GM23338 (cell line): ENCODE results near the gene GLYATL3. TPM values are rescaled to one million over a fixed set of nuclear protein-coding genes. Genes with fewer than 3 reads are reported as not detected.

Experiments used
- ATAC-seq: fragments of 200-7000 bp; cut with Tn5 transposase; 3 replicates; pipeline ENCODE4 v1.9.1; 2020
- DNase-seq: peaks from one replicate; pipeline ENCODE4 v3.0.0-alpha.2; 2015; ENCODE audit warnings: low spot score
- H2AFZ ChIP-seq: fragments of 200-600 bp; sonication (generic); 2 replicates; pipeline ENCODE4 v1.8.0; 2016; ENCODE audit warnings: antibody characterized with exemption, mild to moderate bottlenecking, moderate library complexity
- H3F3A ChIP-seq: fragments of 200-600 bp; sonication (generic); replicated peaks from 2 replicates; pipeline ENCODE4 v1.8.0; 2017; ENCODE audit warnings: antibody characterized with exemption, mixed run types, low read depth
- H3K27ac ChIP-seq: fragments of 200-600 bp; sonication (generic); 2 replicates; pipeline ENCODE4 v1.6.1; 2016; ENCODE audit warnings: low read depth
- H3K27me3 ChIP-seq: fragments of 200-600 bp; sonication (generic); 2 replicates; pipeline ENCODE4 v1.8.0; 2016; ENCODE audit warnings: mild to moderate bottlenecking, mixed run types, moderate library complexity; ENCODE audit not compliant: insufficient read depth
- H3K36me3 ChIP-seq: fragments of 200-600 bp; sonication (generic); 2 replicates; pipeline ENCODE4 v1.8.0; 2016; ENCODE audit warnings: mild to moderate bottlenecking; ENCODE audit not compliant: insufficient read depth
- H3K4me1 ChIP-seq: fragments of 200-600 bp; sonication (generic); 2 replicates; pipeline ENCODE4 v1.8.0; 2016; ENCODE audit warnings: mild to moderate bottlenecking, moderate library complexity; ENCODE audit not compliant: insufficient read depth
- H3K4me2 ChIP-seq: fragments of 200-600 bp; sonication (generic); 2 replicates; pipeline ENCODE4 v1.7.1; 2017; ENCODE audit warnings: mixed run types
- H3K4me3 ChIP-seq: fragments of 200-600 bp; sonication (generic); 2 replicates; pipeline ENCODE4 v1.6.1; 2016; ENCODE audit warnings: mixed run types
- H3K79me2 ChIP-seq: fragments of 200-600 bp; sonication (generic); replicated peaks from 2 replicates; pipeline ENCODE4 v1.8.0; 2017; ENCODE audit warnings: mild to moderate bottlenecking; ENCODE audit not compliant: insufficient read depth
- H3K9me2 ChIP-seq: fragments of 200-600 bp; sonication (generic); 2 replicates; pipeline ENCODE4 v1.8.0; 2017; ENCODE audit not compliant: insufficient read depth
- H4K20me1 ChIP-seq: fragments of 200-600 bp; sonication (generic); replicated peaks from 2 replicates; pipeline ENCODE4 v1.8.0; 2017; ENCODE audit warnings: mild to moderate bottlenecking; ENCODE audit not compliant: insufficient read depth
- H3K27ac Mint-ChIP-seq: 2 replicates; pipeline ENCODE4 v1.8.0; 2020; ENCODE audit warnings: inconsistent platforms, mild to moderate bottlenecking, moderate library complexity, mixed read lengths
- H3K27me3 Mint-ChIP-seq: 3 replicates; pipeline ENCODE4 v1.8.0; 2022; ENCODE audit warnings: low read depth, mild to moderate bottlenecking, moderate library complexity, mixed read lengths, inconsistent platforms; ENCODE audit not compliant: insufficient read depth, poor library complexity
- H3K36me3 Mint-ChIP-seq: 3 replicates; pipeline ENCODE4 v1.8.0; 2021; ENCODE audit warnings: low read depth, mild to moderate bottlenecking, inconsistent platforms, moderate library complexity, mixed read lengths
- H3K4me1 Mint-ChIP-seq: 3 replicates; pipeline ENCODE4 v1.8.0; 2020; ENCODE audit warnings: mild to moderate bottlenecking, inconsistent platforms, mixed read lengths
- H3K4me3 Mint-ChIP-seq: 3 replicates; pipeline ENCODE4 v1.8.0; 2021; ENCODE audit warnings: moderate library complexity, mild to moderate bottlenecking, inconsistent platforms, mixed read lengths
- H3K9me3 Mint-ChIP-seq: 3 replicates; pipeline ENCODE4 v1.8.0; 2020; ENCODE audit warnings: moderate library complexity, mild to moderate bottlenecking, inconsistent platforms, mixed read lengths
- CREB1 ChIP-seq: fragments of 250-450 bp; sonication (Bioruptor Pico); IDR thresholded peaks from 2 replicates; pipeline ENCODE4 v1.5.0; 2020; ENCODE audit warnings: low read depth, mild to moderate bottlenecking, moderate library complexity
- CTCF ChIP-seq, 2 experiments: fragments of 200-600 bp in 1 of 2; sonication (generic) in 1 of 2; conservative IDR thresholded peaks; 2 replicates each; pipeline versions ENCODE4 v1.5.1 to v1.6.1; 2016 to 2017; ENCODE audit warnings: antibody characterized with exemption in 2 of 2, low read depth in 2 of 2, mild to moderate bottlenecking in 2 of 2, moderate library complexity in 1 of 2
- EZH2 ChIP-seq: fragments of 200-600 bp; sonication (generic); IDR thresholded peaks from one replicate; pipeline ENCODE4 v1.8.0; 2017; ENCODE audit warnings: antibody characterized with exemption, mild to moderate bottlenecking, low read depth; ENCODE audit not compliant: unreplicated experiment
- EZH2phosphoT487 ChIP-seq: fragments of 200-600 bp; sonication (generic); IDR thresholded peaks from one replicate; pipeline ENCODE4 v1.8.1; 2018; ENCODE audit warnings: antibody characterized with exemption; ENCODE audit not compliant: unreplicated experiment
- NANOG ChIP-seq: IDR thresholded peaks from 2 replicates; pipeline ENCODE4 v1.6.1; 2016; ENCODE audit warnings: antibody characterized with exemption, borderline replicate concordance
- POLR2AphosphoS5 ChIP-seq: IDR thresholded peaks from 2 replicates; pipeline ENCODE4 v1.6.1; 2016; ENCODE audit warnings: antibody characterized with exemption, low read depth
- REST ChIP-seq: IDR thresholded peaks from one replicate; pipeline ENCODE4 v1.6.1; 2018; ENCODE audit warnings: antibody characterized with exemption; ENCODE audit not compliant: unreplicated experiment
- ZNF114 ChIP-seq: fragments of 250-450 bp; sonication (Bioruptor Pico); IDR thresholded peaks from 2 replicates; pipeline ENCODE4 v1.5.0; 2020; ENCODE audit warnings: mild to moderate bottlenecking, moderate library complexity
- polyA plus RNA-seq: library from polyadenylated mRNA; unstranded; fragments of >200 nt; fragmentation: Nextera tagmentation; extraction: Ambion mirVana; gene quantifications from 2 replicates; pipeline ENCODE4 v1.2.1, GENCODE V29; 2016
- total RNA-seq: library from RNA; depleted of rRNA; stranded (reverse); fragments of >200 nt; shearing (Covaris generic); gene quantifications from 2 replicates; pipeline ENCODE4 v1.2.3, GENCODE V29; 2014
- TF ChIP-seq, protein P1 (sequence below): IDR thresholded peaks from 2 replicates; pipeline ENCODE4 v1.6.1; 2016; ENCODE audit warnings: antibody characterized with exemption

Gene GLYATL3
- total and polyA plus RNA-seq, 2 experiments from 2014 or later, result not detected

DNA sequence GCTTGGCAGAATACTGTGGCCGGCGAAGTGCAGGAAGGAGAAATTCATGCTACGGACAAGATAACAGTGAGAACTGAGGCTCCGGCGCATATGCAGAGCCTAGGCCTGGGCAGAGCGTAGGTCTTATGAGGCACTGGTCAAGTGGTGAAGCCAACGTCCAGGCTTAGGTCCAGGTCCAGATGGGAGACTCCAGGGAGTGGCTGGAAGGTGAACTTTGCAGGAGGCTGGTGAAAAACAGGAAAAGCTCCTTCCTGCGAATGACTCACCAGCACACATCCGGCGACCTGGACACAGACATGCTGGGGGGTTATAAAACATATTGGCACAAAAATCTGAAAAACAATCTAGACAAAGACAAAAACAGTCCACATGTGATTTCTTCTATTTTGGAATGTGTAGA lies 66.1 kb downstream of the GLYATL3 start:
- Histone ChIP-seq H3K9me2 (no peaks in the 10 kb centered on the region), H3K27ac (no peak overlapping the region), H3K27me3 (peaks cover 8% of the 10 kb centered on the region; the same call in 1 of the 2 replicates), H3F3A (no peaks in the 10 kb centered on the region), H3K4me1 (0 out of 2 replicates have a peak, but pooled peaks cover 4% of the 10 kb centered on the region), H3K79me2 (no peaks in the 10 kb centered on the region), H2AFZ (no peak overlapping the region), H3K4me3 (no peak overlapping the region), H3K4me2 (no peak overlapping the region), H4K20me1 (peaks cover 4% of the 10 kb centered on the region), H3K36me3 (no peaks in the 10 kb centered on the region)
- H3K4me3 Mint-ChIP-seq, result no peak overlapping the region
- peaks cover 2% of the 10 kb centered on the region for H3K27me3 Mint-ChIP-seq
- TF ChIP-seq EZH2phosphoT487, result no peak
- TF ChIP-seq ZNF114 (CRISPR knock-in tag), result no peak
- TF ChIP-seq EZH2, result no peak
- no peak for TF ChIP-seq POLR2AphosphoS5
- H3K4me1 Mint-ChIP-seq, result no peaks in the 10 kb centered on the region
- no peak for ATAC-seq
- no peak for DNase-seq
- 0 out of 3 replicates have a peak, but pooled peaks cover 8% of the 10 kb centered on the region for H3K36me3 Mint-ChIP-seq
- H3K9me3 Mint-ChIP-seq, result no peaks in the 10 kb centered on the region; the same call in 1 of the 3 replicates
- H3K27ac Mint-ChIP-seq, result no peak overlapping the region

DNA sequence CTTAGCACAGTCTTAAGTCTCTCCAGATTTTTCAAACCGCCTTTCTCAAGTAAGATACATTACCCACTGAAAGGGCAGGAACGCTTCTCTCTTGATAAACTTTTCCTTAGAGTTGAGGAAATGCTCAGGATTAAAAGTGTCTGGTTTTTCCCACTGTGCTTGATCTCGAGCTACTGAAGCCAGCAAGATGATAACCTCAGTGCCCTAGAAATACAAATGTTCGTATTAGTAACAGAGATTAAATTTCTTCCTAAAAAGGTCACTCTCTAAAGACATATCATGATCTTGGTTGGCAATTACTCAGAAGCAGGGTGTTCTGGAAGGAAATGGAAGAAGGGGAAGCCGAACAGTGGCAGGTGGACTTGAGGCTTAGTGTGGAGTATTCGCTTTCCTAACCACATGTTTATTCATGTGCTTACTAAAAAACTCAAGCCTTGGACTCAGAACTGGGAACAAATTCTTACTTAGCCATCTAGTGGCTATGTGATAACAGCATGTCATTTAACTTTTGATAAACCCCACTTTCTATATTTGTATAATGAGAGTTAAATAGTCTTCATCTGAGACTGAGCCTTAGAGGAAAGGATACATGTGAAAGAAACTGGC lies 70.9 kb downstream of the GLYATL3 start:
- Mint-ChIP-seq H3K27ac (no peak overlapping the region), H3K9me3 (no peaks in the 10 kb centered on the region), H3K4me1 (no peaks in the 10 kb centered on the region), H3K4me3 (no peak overlapping the region), H3K36me3 (no peaks in the 10 kb centered on the region), H3K27me3 (peaks cover 1% of the 10 kb centered on the region)
- no peak overlapping the region for H3K4me2 ChIP-seq
- H3K9me2 ChIP-seq, result no peaks in the 10 kb centered on the region
- no peaks in the 10 kb centered on the region for H3K27me3 ChIP-seq
- TF ChIP-seq, protein P1, sequence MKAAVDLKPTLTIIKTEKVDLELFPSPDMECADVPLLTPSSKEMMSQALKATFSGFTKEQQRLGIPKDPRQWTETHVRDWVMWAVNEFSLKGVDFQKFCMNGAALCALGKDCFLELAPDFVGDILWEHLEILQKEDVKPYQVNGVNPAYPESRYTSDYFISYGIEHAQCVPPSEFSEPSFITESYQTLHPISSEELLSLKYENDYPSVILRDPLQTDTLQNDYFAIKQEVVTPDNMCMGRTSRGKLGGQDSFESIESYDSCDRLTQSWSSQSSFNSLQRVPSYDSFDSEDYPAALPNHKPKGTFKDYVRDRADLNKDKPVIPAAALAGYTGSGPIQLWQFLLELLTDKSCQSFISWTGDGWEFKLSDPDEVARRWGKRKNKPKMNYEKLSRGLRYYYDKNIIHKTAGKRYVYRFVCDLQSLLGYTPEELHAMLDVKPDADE, result no peak
- 0 out of 4 replicates have a peak, but pooled peaks of 1 of the 2 experiments have one; percentile 12 for TF ChIP-seq CTCF (conservative IDR thresholded peaks at IDR 0.05; ENCODE audit: low read depth in 2 of 2)
- H2AFZ ChIP-seq, result peak overlapping the region; percentile 6; the same call in 1 of the 2 replicates
- no peak overlapping the region for H3K4me3 ChIP-seq
- H3K36me3 ChIP-seq, result no peaks in the 10 kb centered on the region
- H3K27ac ChIP-seq, result no peak overlapping the region
- H3F3A ChIP-seq, result no peaks in the 10 kb centered on the region
- no peaks in the 10 kb centered on the region for H4K20me1 ChIP-seq
- no peak for DNase-seq
- no peak for ATAC-seq
- no peaks in the 10 kb centered on the region for H3K79me2 ChIP-seq
- H3K4me1 ChIP-seq, result 0 out of 2 replicates have a peak, but pooled peaks cover 4% of the 10 kb centered on the region

DNA sequence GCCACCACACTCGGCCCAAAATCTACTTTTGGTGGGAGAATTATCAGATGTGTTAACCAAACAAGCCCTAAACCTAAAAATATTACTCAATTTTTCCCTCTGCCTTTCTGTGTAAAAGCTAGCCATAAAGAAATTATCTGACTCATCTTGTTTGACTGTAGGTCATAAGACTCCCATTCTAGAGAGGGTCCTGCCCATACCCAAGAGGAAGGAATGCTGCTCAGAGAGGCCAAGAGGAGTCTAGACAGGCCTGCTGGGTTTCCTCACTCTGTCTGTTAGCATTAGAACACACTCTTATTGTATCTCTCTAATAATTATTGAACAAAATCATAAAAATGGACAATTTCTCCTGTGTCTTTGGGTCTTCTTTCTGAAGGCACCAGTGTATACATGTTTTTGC lies 76.9 kb downstream of the GLYATL3 start:
- no peak overlapping the region for H2AFZ ChIP-seq
- Mint-ChIP-seq H3K36me3 (no peaks in the 10 kb centered on the region), H3K27me3 (peaks cover 1% of the 10 kb centered on the region), H3K9me3 (no peaks in the 10 kb centered on the region; the same call in 2 of the 3 replicates), H3K4me1 (no peaks in the 10 kb centered on the region), H3K4me3 (no peak overlapping the region), H3K27ac (no peak overlapping the region)
- no peaks in the 10 kb centered on the region for H3K79me2 ChIP-seq
- no peaks in the 10 kb centered on the region for H3K36me3 ChIP-seq
- no peaks in the 10 kb centered on the region for H3K27me3 ChIP-seq
- DNase-seq (no peak), ATAC-seq (no peak)
- H3K9me2 ChIP-seq, result no peaks in the 10 kb centered on the region
- no peak overlapping the region for H3K4me2 ChIP-seq
- no peaks in the 10 kb centered on the region for H3F3A ChIP-seq
- H3K4me3 ChIP-seq, result no peak overlapping the region
- H4K20me1 ChIP-seq, result no peaks in the 10 kb centered on the region
- no peak overlapping the region for H3K27ac ChIP-seq
- no peaks in the 10 kb centered on the region for H3K4me1 ChIP-seq
- no peak for TF ChIP-seq NANOG
- no peak for TF ChIP-seq POLR2AphosphoS5
- no peak for TF ChIP-seq REST
- no peak for TF ChIP-seq ZNF114 (CRISPR knock-in tag)
- TF ChIP-seq, protein P1, result no peak
- no peak for TF ChIP-seq CREB1 (CRISPR knock-in tag)
